ENCODE results near the gene PRR19.

PRR19 gene

GRCh38 chr19:42286349-42287016 is 15.4 kb upstream of the PRR19 start:
- Histone ChIP-seq H3K4me2 (ENCODE audit: low read depth, low read length, poor library complexity, severe bottlenecking) (peak overlapping the region; percentile 69), H3K79me2 (ENCODE audit: insufficient read depth, low read length) (peaks cover 15% of the 10 kb centered on the region; the same call in 1 of the 2 replicates), H3K4me3 (ENCODE audit: insufficient read depth, low read length, poor library complexity, severe bottlenecking) (no peak overlapping the region), H3K9me2 (replicated peaks; ENCODE audit: insufficient read depth, low read length) (no peaks in the 10 kb centered on the region), H3K27ac (ENCODE audit: low read depth, low read length) (peak overlapping the region; percentile 72), H3K27me3 (ENCODE audit: low read length) (no peaks in the 10 kb centered on the region), H3K9me3 (ENCODE audit: insufficient read depth, low read length) (no peaks in the 10 kb centered on the region), H2AFZ (ENCODE audit: low read depth, low read length, severe bottlenecking) (no peak overlapping the region), H3K36me3 (ENCODE audit: low read length) (no peaks in the 10 kb centered on the region), H3F3A (ENCODE audit: insufficient read depth) (peaks cover 16% of the 10 kb centered on the region), H3K9ac (ENCODE audit: low read length) (0 out of 2 replicates have a peak overlapping the region, but pooled peaks have one; percentile 76), H4K20me1 (ENCODE audit: low read depth, low read length) (no peaks in the 10 kb centered on the region)
- TF ChIP-seq EZH2phosphoT487 (conservative IDR thresholded peaks at IDR 0.05; ENCODE audit: low read length), result no peak
- no peak for TF ChIP-seq CTCF (IDR thresholded peaks at IDR 0.05; ENCODE audit: insufficient read depth, low read length, poor library complexity, severe bottlenecking)

GRCh38 chr19:42287017-42287826 is 14.7 kb upstream of the PRR19 start:
- Histone ChIP-seq H3K9ac (ENCODE audit: low read length) (no peak overlapping the region), H3F3A (ENCODE audit: insufficient read depth) (peaks cover 9% of the 10 kb centered on the region), H4K20me1 (ENCODE audit: low read depth, low read length) (no peaks in the 10 kb centered on the region), H3K79me2 (ENCODE audit: insufficient read depth, low read length) (peaks cover 15% of the 10 kb centered on the region; the same call in 1 of the 2 replicates), H3K4me2 (ENCODE audit: low read depth, low read length, poor library complexity, severe bottlenecking) (no peak overlapping the region), H3K27me3 (ENCODE audit: low read length) (no peaks in the 10 kb centered on the region), H3K27ac (ENCODE audit: low read depth, low read length) (no peak overlapping the region), H2AFZ (ENCODE audit: low read depth, low read length, severe bottlenecking) (no peak overlapping the region), H3K36me3 (ENCODE audit: low read length) (no peaks in the 10 kb centered on the region), H3K4me3 (ENCODE audit: insufficient read depth, low read length, poor library complexity, severe bottlenecking) (no peak overlapping the region), H3K9me3 (ENCODE audit: insufficient read depth, low read length) (no peaks in the 10 kb centered on the region), H3K9me2 (replicated peaks; ENCODE audit: insufficient read depth, low read length) (no peaks in the 10 kb centered on the region)
- TF ChIP-seq EZH2phosphoT487 (conservative IDR thresholded peaks at IDR 0.05; ENCODE audit: low read length) (no peak), CTCF (IDR thresholded peaks at IDR 0.05; ENCODE audit: insufficient read depth, low read length, poor library complexity, severe bottlenecking) (no peak)

GRCh38 chr19:42287827-42288107 is 14.2 kb upstream of the PRR19 start:
- TF ChIP-seq CTCF (IDR thresholded peaks at IDR 0.05; ENCODE audit: insufficient read depth, low read length, poor library complexity, severe bottlenecking) (no peak), EZH2phosphoT487 (conservative IDR thresholded peaks at IDR 0.05; ENCODE audit: low read length) (no peak)
- Histone ChIP-seq H3K9me2 (replicated peaks; ENCODE audit: insufficient read depth, low read length) (no peaks in the 10 kb centered on the region), H3K9me3 (ENCODE audit: insufficient read depth, low read length) (no peaks in the 10 kb centered on the region), H3K79me2 (ENCODE audit: insufficient read depth, low read length) (peaks cover 15% of the 10 kb centered on the region; the same call in 1 of the 2 replicates), H4K20me1 (ENCODE audit: low read depth, low read length) (no peaks in the 10 kb centered on the region), H3K36me3 (ENCODE audit: low read length) (no peaks in the 10 kb centered on the region), H2AFZ (ENCODE audit: low read depth, low read length, severe bottlenecking) (no peak overlapping the region), H3K4me2 (ENCODE audit: low read depth, low read length, poor library complexity, severe bottlenecking) (no peak overlapping the region), H3K27me3 (ENCODE audit: low read length) (no peaks in the 10 kb centered on the region), H3K9ac (ENCODE audit: low read length) (no peak overlapping the region), H3K4me3 (ENCODE audit: insufficient read depth, low read length, poor library complexity, severe bottlenecking) (no peak overlapping the region), H3F3A (ENCODE audit: insufficient read depth) (peaks cover 5% of the 10 kb centered on the region), H3K27ac (ENCODE audit: low read depth, low read length) (no peak overlapping the region)

Measured in SU-DHL-6 (cell line).